ENCODE data around the gene TAF1A. TPM values are rescaled to one million over a fixed set of nuclear protein-coding genes. Genes with fewer than 3 reads are reported as not detected.
A peak's percentile ranks its signal among the peaks of the same experiment; 100 is the strongest.

TAF1A gene
- polyA plus RNA-seq, 3 donors, result 14.6 to 16.1 (median 15.6) TPM

- no peak for DNase-seq (ENCODE audit: low read depth in 3 of 3, low spot score in 2 of 3)
Observed at GRCh38 chr1:222600281-222600680, 10.5 kb upstream of the TAF1A start.

- no peak for DNase-seq (ENCODE audit: low read depth in 3 of 3, low spot score in 2 of 3)
Observed at GRCh38 chr1:222596696-222597095, 7.0 kb upstream of the TAF1A start.

- DNase-seq (ENCODE audit: low read depth in 3 of 3, low spot score in 2 of 3), result no peak
Observed at GRCh38 chr1:222594789-222595188, 5.1 kb upstream of the TAF1A start.

- DNase-seq (ENCODE audit: low read depth in 3 of 3, low spot score in 2 of 3), result no peak
Observed at GRCh38 chr1:222592171-222592570, 2.4 kb upstream of the TAF1A start.

GRCh38 chr1:222588135-222588534 lies 1.6 kb downstream of the TAF1A start:
- no peak for DNase-seq (ENCODE audit: low read depth in 3 of 3, low spot score in 2 of 3)

GRCh38 chr1:222586842-222587241 lies 2.9 kb downstream of the TAF1A start:
- no peak for DNase-seq (ENCODE audit: low read depth in 3 of 3, low spot score in 2 of 3)

GRCh38 chr1:222583079-222583478 lies 6.7 kb downstream of the TAF1A start:
- DNase-seq (ENCODE audit: low read depth in 3 of 3, low spot score in 2 of 3), result no peak

- DNase-seq (ENCODE audit: low read depth in 3 of 3, low spot score in 2 of 3), result no peak
Observed at GRCh38 chr1:222582099-222582774, 7.5 kb downstream of the TAF1A start.

GRCh38 chr1:222579316-222579715 lies 10.4 kb downstream of the TAF1A start:
- no peak for DNase-seq (ENCODE audit: low read depth in 3 of 3, low spot score in 2 of 3)

GRCh38 chr1:222570837-222571236 lies 18.9 kb downstream of the TAF1A start:
- DNase-seq (ENCODE audit: low read depth in 3 of 3, low spot score in 2 of 3), result no peak

GRCh38 chr1:222561656-222562055 lies 28.1 kb downstream of the TAF1A start:
- DNase-seq (ENCODE audit: low read depth in 3 of 3, low spot score in 2 of 3), result no peak

GRCh38 chr1:222557574-222557973 lies 32.2 kb downstream of the TAF1A start:
- no peak for DNase-seq (ENCODE audit: low read depth in 3 of 3, low spot score in 2 of 3)

GRCh38 chr1:222557148-222557547 lies 32.6 kb downstream of the TAF1A start:
- DNase-seq (ENCODE audit: low read depth in 3 of 3, low spot score in 2 of 3), result no peak

- DNase-seq (ENCODE audit: low read depth in 3 of 3, low spot score in 2 of 3), result no peak
Observed at GRCh38 chr1:222555992-222556615, 33.6 kb downstream of the TAF1A start.

GRCh38 chr1:222554177-222554576 lies 35.6 kb downstream of the TAF1A start:
- DNase-seq (ENCODE audit: low read depth in 3 of 3, low spot score in 2 of 3), result no peak

GRCh38 chr1:222552882-222553281 lies 36.9 kb downstream of the TAF1A start:
- no peak for DNase-seq (ENCODE audit: low read depth in 3 of 3, low spot score in 2 of 3)

GRCh38 chr1:222547944-222548671 lies 41.6 kb downstream of the TAF1A start, which contains the start of gene HHIPL2:
HHIPL2 (minus strand) TSS chr1:222548104; CDS start chr1:222548044, 60 bp downstream.
- DNase-seq (ENCODE audit: low read depth in 3 of 3, low spot score in 2 of 3), result no peak

GRCh38 chr1:222547260-222547614 lies 42.5 kb downstream of the TAF1A start:
- DNase-seq (ENCODE audit: low read depth in 3 of 3, low spot score in 2 of 3), result no peak

- DNase-seq (ENCODE audit: low read depth in 3 of 3, low spot score in 2 of 3), result peak in 1 of 3 donors; percentile 27
Observed at GRCh38 chr1:222546548-222547259, 43.0 kb downstream of the TAF1A start.

- no peak for DNase-seq (ENCODE audit: low read depth in 3 of 3, low spot score in 2 of 3)
Observed at GRCh38 chr1:222546091-222546490, 43.6 kb downstream of the TAF1A start.

- DNase-seq (ENCODE audit: low read depth in 3 of 3, low spot score in 2 of 3), result no peak
Observed at GRCh38 chr1:222543817-222544216, 45.9 kb downstream of the TAF1A start.

Data from right renal cortex interstitium (tissue), 3 donors.